HG03097 (cell line): ENCODE measurements around the gene LMO3.

Experiments
- ATAC-seq: cut with Tn5 transposase; IDR thresholded peaks from one replicate; pipeline ENCODE4 v1.9.1; 2021; ENCODE audit not compliant: unreplicated experiment, low FRiP score

The LMO3 gene

GRCh38 chr12:16602412-16602811, 3.5 kb downstream of the LMO3 start:
- ATAC-seq: no peak

- ATAC-seq: no peak
These were observed 5.4 kb downstream of the LMO3 start for GRCh38 chr12:16600525-16600924.

GRCh38 chr12:16599081-16599480, 6.9 kb downstream of the LMO3 start:
- no peak for ATAC-seq

- ATAC-seq: no peak
These were observed 11.2 kb downstream of the LMO3 start for GRCh38 chr12:16594797-16595196.

GRCh38 chr12:16593546-16593945, 12.4 kb downstream of the LMO3 start:
- ATAC-seq: no peak

GRCh38 chr12:16590645-16591044, 15.3 kb downstream of the LMO3 start:
- no peak for ATAC-seq

GRCh38 chr12:16588812-16589211, 17.1 kb downstream of the LMO3 start:
- no peak for ATAC-seq

- no peak for ATAC-seq
These were observed 18.4 kb downstream of the LMO3 start for GRCh38 chr12:16587514-16587913.

GRCh38 chr12:16587110-16587453, 18.9 kb downstream of the LMO3 start:
- ATAC-seq: no peak

- ATAC-seq: no peak
These were observed 19.4 kb downstream of the LMO3 start for GRCh38 chr12:16586350-16587109.

- ATAC-seq: no peak
These were observed 20.2 kb downstream of the LMO3 start for GRCh38 chr12:16585781-16586180.

GRCh38 chr12:16583969-16584745, 21.8 kb downstream of the LMO3 start:
- ATAC-seq: no peak

- no peak for ATAC-seq
These were observed 24.5 kb downstream of the LMO3 start for GRCh38 chr12:16581416-16581815.

- no peak for ATAC-seq
These were observed 26.9 kb downstream of the LMO3 start for GRCh38 chr12:16579041-16579440.

GRCh38 chr12:16573398-16574077, 32.4 kb downstream of the LMO3 start:
- no peak for ATAC-seq

GRCh38 chr12:16568873-16569272, 37.1 kb downstream of the LMO3 start:
- no peak for ATAC-seq

- ATAC-seq: no peak
These were observed 41.3 kb downstream of the LMO3 start for GRCh38 chr12:16564675-16565074.

GRCh38 chr12:16563504-16563903, 42.5 kb downstream of the LMO3 start:
- ATAC-seq: no peak

- ATAC-seq: no peak
These were observed 43.0 kb downstream of the LMO3 start for GRCh38 chr12:16562921-16563320.

GRCh38 chr12:16562435-16562834, 43.5 kb downstream of the LMO3 start:
- no peak for ATAC-seq

- no peak for ATAC-seq
These were observed 45.7 kb downstream of the LMO3 start for GRCh38 chr12:16560273-16560672.

- no peak for ATAC-seq
These were observed 50.3 kb downstream of the LMO3 start for GRCh38 chr12:16555630-16556029.
